ENCODE results near the gene MISP3. TPM values are rescaled to one million over a fixed set of nuclear protein-coding genes. Genes with fewer than 3 reads are reported as not detected.

Gene MISP3
- total and polyA plus RNA-seq, 2 of the 8 experiments (the other 6 are each of a cell fraction or from before 2014, with no cell fraction given): 0.74 to 1.4 TPM

DNA sequence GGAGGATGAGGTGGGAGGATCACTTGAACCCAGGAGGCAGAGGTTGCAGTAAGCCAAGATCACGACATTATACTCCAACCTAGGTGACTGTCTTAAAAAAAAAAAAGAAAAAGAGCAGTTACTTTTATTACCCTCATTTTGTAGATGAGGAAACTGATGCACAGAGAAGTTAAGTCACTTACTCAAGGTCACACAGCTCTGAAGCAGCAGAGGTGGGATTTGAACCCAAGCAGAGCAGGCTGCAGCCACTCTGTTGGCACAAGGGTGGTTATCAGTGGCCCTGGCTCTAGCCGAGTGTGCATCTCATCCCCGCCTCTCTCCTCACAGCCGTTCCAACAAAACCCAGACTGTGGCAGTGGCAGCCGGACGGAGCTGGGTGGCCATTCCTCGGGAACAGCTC lies 33.4 kb upstream of the MISP3 start:
- Histone ChIP-seq H3K79me2 (ENCODE audit: control insufficient read depth in 1 of 2, insufficient read depth in 2 of 2, low read length in 2 of 2) (no peaks in the 10 kb centered on the region), H4K91ac (replicated peaks; ENCODE audit: insufficient read length, low read length) (no peak overlapping the region), H3K27me3 (replicated peaks in 1 of 4; ENCODE audit: control insufficient read depth in 3 of 4, extremely low read depth in 1 of 4, insufficient read depth in 3 of 4, low read length in 3 of 4) (no peaks in the 10 kb centered on the region), H4K5ac (ENCODE audit: insufficient read length, low read depth, low read length) (no peak overlapping the region), H3K18ac (ENCODE audit: extremely low read depth, low read length) (no peak overlapping the region), H2BK5ac (ENCODE audit: low read depth, low read length) (no peak overlapping the region), H2BK12ac (ENCODE audit: low read depth, low read length) (no peak overlapping the region), H2BK15ac (ENCODE audit: low read length) (no peak overlapping the region), H3K36me3 (ENCODE audit: control insufficient read depth in 2 of 4, insufficient read depth in 4 of 4, low read length in 3 of 4) (no peaks in the 10 kb centered on the region), H3K79me1 (ENCODE audit: low read depth, low read length) (no peaks in the 10 kb centered on the region), H3K9me3 (ENCODE audit: insufficient read depth in 2 of 2, low read depth in 1 of 2, low read length in 1 of 2) (no peaks in the 10 kb centered on the region), H3K4me1 (replicated peaks in 1 of 4; ENCODE audit: control insufficient read depth in 3 of 4, insufficient read depth in 4 of 4, low read length in 3 of 4) (no peaks in the 10 kb centered on the region), H4K20me1 (replicated peaks in 1 of 2; ENCODE audit: control insufficient read depth in 1 of 2, insufficient read depth in 2 of 2, low read length in 2 of 2) (no peaks in the 10 kb centered on the region), H2BK20ac (ENCODE audit: low read length) (no peak overlapping the region), H2BK120ac (replicated peaks; ENCODE audit: low read depth, low read length) (no peak overlapping the region), H3K4me3 (ENCODE audit: extremely low read depth in 1 of 4, insufficient read depth in 2 of 4, low read depth in 3 of 4, low read length in 4 of 4) (no peak overlapping the region), H2AK5ac (ENCODE audit: low read depth, low read length) (0 out of 2 replicates have a peak overlapping the region, but pooled peaks have one; percentile 53), H3K4ac (replicated peaks; ENCODE audit: insufficient read length, low read depth, low read length) (no peak overlapping the region), H3K23ac (ENCODE audit: insufficient read length) (no peak overlapping the region), H3K4me2 (ENCODE audit: insufficient read depth in 1 of 2, low read depth in 2 of 2, low read length in 2 of 2) (no peak overlapping the region), H3K14ac (ENCODE audit: insufficient read length) (no peak overlapping the region), H2AFZ (ENCODE audit: low read length) (no peak overlapping the region), H3K27ac (ENCODE audit: low read depth, low read length) (no peak overlapping the region), H3K23me2 (ENCODE audit: low read depth, low read length) (no peaks in the 10 kb centered on the region), H3K9ac (replicated peaks in 1 of 4; ENCODE audit: extremely low read depth in 1 of 4, low read depth in 3 of 4, low read length in 3 of 4) (no peak overlapping the region), H3K56ac (replicated peaks; ENCODE audit: insufficient read length, low read depth, low read length) (no peak overlapping the region), H4K8ac (ENCODE audit: extremely low read depth, insufficient read depth, low read length) (no peak overlapping the region)
- CTCF ChIA-PET (ENCODE audit: partially characterized antibody): interaction anchor here (0.8 to 5.0 kb wide), 6 partner anchors 7 to 86 kb away, joined by 3 to 39 read pairs (median 10); partner anchors contain the start of gene IL27RA
- POLR2A ChIA-PET (ENCODE audit: partially characterized antibody): interaction anchor here (0.7 kb wide), 1 partner anchor 87 kb away, joined by 3 read pairs; the partner anchor contains the start of gene DCAF15
- no peak for TF ChIP-seq RAD21 (IDR thresholded peaks at IDR 0.05 in 1 of 2, conservative IDR thresholded peaks at IDR 0.05 in 1 of 2; ENCODE audit: low read depth in 2 of 2, low read length in 2 of 2)
- no peak for TF ChIP-seq RXRA (IDR thresholded peaks at IDR 0.05; ENCODE audit: insufficient read depth, low read depth, low read length)
- peak; percentile 43; the same call in 1 of the 2 replicates for TF ChIP-seq KDM1A (IDR thresholded peaks at IDR 0.05; ENCODE audit: borderline replicate concordance, low read length)
- DNase-seq (ENCODE audit: low read depth in 1 of 2, low spot score in 2 of 2) (no peak), FAIRE-seq (no peak)
- WGBS, 2 experiments (ENCODE audit: extremely low coverage in 1 of 2, insufficient coverage in 1 of 2, insufficient read length in 1 of 2, insufficient replicate concordance in 2 of 2, low coverage in 1 of 2, low lambda C conversion rate in 2 of 2, missing lambda C conversion rate in 1 of 2): 84% methylated on average over 7 of the region's 7 CpGs; no CpG with 5 or more reads in 1 of the 2 experiments
